Muscle of leg (tissue), 11 donors: ENCODE measurements around the gene TEX53. TPM values are rescaled to one million over a fixed set of nuclear protein-coding genes. Genes with fewer than 3 reads are reported as not detected.
A peak's percentile ranks its signal among the peaks of the same experiment; 100 is the strongest.

Source experiments
- DNase-seq: peaks from one replicate; pipeline ENCODE4 v3.0.0; 2013
- H3K27ac ChIP-seq: one replicate; pipeline ENCODE4 v1.5.1; 2013; ENCODE audit warnings: mild to moderate bottlenecking, low read length, control low read depth
- H3K27me3 ChIP-seq: one replicate; pipeline ENCODE4 v1.6.1; 2013; ENCODE audit warnings: low read length; ENCODE audit not compliant: control insufficient read depth, insufficient read depth
- H3K36me3 ChIP-seq: one replicate; pipeline ENCODE4 v1.6.1; 2013; ENCODE audit warnings: low read length; ENCODE audit not compliant: control insufficient read depth, insufficient read depth
- H3K4me1 ChIP-seq: one replicate; pipeline ENCODE4 v1.6.1; 2013; ENCODE audit warnings: low read length; ENCODE audit not compliant: control insufficient read depth, insufficient read depth
- H3K4me3 ChIP-seq: one replicate; pipeline ENCODE4 v1.5.1; 2013; ENCODE audit warnings: low read length, control low read depth
- H3K9me3 ChIP-seq: replicated peaks from 2 replicates; pipeline ENCODE4 v1.6.1; 2013; ENCODE audit warnings: low read depth, low read length; ENCODE audit not compliant: control insufficient read depth
- WGBS: methylation state at CpG from one replicate; pipeline ENCODE4 v1.1.5; 2013; ENCODE audit warnings: missing lambda C conversion rate; ENCODE audit not compliant: insufficient coverage; 5-methylcytosine and 5-hydroxymethylcytosine counted together
- polyA plus RNA-seq, 8 donors: library from polyadenylated mRNA; unstranded; fragments of 120-200 nt; gene quantifications; one replicate each; pipeline versions ENCODE4 v1.2.1 to v1.2.3, GENCODE V29; 2013; ENCODE audit warnings: inconsistent platforms in 1 of 8, low replicate concordance in 1 of 8; ENCODE audit not compliant: insufficient read length in 8 of 8, insufficient read depth in 1 of 8
- total RNA-seq: library from RNA; stranded (reverse); fragments of 120-200 nt; gene quantifications from one replicate; pipeline ENCODE4 v1.2.4, GENCODE V29; 2013

Gene TEX53
- total and polyA plus RNA-seq, 9 donors, result not detected

DNA sequence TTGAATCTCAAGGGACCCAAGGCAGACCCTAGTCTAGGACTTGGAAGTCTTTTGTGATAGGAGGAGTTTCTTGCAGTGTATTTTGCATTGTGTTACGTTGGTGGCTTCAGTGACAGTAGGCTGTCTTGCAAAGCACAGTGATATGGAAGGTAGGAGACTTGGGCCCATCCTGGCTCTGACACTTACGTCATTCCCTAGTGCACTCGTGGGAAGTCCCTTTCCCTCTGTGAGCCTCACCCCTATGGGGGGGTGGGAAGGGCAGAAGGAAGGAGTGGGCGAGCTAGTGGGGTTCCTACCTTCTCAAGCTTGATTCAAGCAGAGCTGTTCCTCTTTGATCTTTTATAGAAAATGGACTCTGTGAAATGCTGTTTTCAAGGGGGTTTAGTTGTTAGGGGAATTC lies 9.2 kb upstream of the TEX53 start:
- 71% methylated on average over 1 of the region's 4 CpGs for WGBS

GRCh38 chr9:114666401-114666800 lies 8.8 kb upstream of the TEX53 start:
- no peaks in the 10 kb centered on the region for H3K9me3 ChIP-seq
- peaks cover 3% of the 10 kb centered on the region for H3K4me1 ChIP-seq
- H3K36me3 ChIP-seq, result no peaks in the 10 kb centered on the region
- peaks cover 14% of the 10 kb centered on the region for H3K27me3 ChIP-seq
- no peak overlapping the region for H3K4me3 ChIP-seq
- 80% methylated on average over 4 of the region's 5 CpGs for WGBS
- no peak overlapping the region for H3K27ac ChIP-seq
- no peak for DNase-seq

More for the DNA sequence above, 9.2 kb upstream of the TEX53 start:
- Histone ChIP-seq H3K27ac (no peak overlapping the region), H3K4me1 (peaks cover 3% of the 10 kb centered on the region), H3K27me3 (peaks cover 13% of the 10 kb centered on the region), H3K9me3 (no peaks in the 10 kb centered on the region), H3K4me3 (no peak overlapping the region), H3K36me3 (no peaks in the 10 kb centered on the region)
- DNase-seq, result no peak

- no CpG with 5 or more reads among the region's 3 CpGs for WGBS
- Histone ChIP-seq H3K36me3 (no peaks in the 10 kb centered on the region), H3K4me1 (peaks cover 3% of the 10 kb centered on the region), H3K9me3 (no peaks in the 10 kb centered on the region), H3K27me3 (peaks cover 14% of the 10 kb centered on the region), H3K4me3 (no peak overlapping the region), H3K27ac (no peak overlapping the region)
- DNase-seq, result no peak
Measured at GRCh38 chr9:114664181-114664580, 6.6 kb upstream of the TEX53 start.

DNA sequence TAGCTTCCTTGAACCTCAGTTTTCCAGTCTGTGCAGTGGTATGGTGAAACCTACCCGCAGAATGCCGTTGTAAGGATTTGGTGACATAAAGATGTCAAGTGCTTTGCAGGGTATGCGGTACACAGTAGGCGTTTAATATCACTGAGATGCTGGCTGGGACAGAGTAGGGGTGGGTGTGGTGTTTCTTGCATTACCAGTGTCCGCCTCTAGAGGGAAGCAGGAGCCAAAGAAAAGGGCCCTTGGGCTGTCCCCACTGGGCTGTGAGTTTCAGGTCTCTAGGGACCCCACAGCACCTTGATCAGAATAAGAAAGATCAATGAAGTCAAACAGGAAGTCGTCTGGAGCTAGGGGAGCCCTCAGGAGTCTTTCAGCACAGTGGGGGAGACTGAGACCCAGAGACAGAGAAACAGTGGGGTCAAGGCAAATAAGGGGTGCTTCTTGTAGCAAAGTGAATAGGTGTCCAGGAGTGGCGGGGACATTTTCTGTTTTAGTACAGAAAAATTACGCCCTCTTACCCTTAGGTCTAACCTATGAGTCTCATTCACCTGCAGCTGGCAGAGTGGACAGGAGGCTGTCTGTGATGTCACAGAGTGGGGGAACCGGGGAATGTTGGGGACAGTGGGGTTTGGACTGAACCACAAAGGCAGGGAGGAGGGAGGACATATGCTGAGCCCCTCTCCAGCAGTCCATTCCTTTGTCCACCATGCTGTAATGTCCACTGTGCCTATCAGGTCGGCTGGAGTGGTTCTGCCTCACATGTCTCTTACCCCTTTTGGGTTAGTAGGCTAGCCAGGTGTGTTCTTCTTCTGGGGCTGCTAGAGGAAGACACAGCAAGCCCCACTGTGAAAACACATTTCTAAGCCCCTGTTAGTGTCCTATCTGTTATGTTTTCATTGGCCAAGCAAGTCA lies 4.7 kb upstream of the TEX53 start:
- Histone ChIP-seq H3K36me3 (no peaks in the 10 kb centered on the region), H3K4me1 (peaks cover 3% of the 10 kb centered on the region), H3K4me3 (no peak overlapping the region), H3K27ac (no peak overlapping the region), H3K9me3 (no peaks in the 10 kb centered on the region), H3K27me3 (peaks cover 12% of the 10 kb centered on the region)
- 14% methylated on average over 3 of the region's 10 CpGs for WGBS
- no peak for DNase-seq

DNA sequence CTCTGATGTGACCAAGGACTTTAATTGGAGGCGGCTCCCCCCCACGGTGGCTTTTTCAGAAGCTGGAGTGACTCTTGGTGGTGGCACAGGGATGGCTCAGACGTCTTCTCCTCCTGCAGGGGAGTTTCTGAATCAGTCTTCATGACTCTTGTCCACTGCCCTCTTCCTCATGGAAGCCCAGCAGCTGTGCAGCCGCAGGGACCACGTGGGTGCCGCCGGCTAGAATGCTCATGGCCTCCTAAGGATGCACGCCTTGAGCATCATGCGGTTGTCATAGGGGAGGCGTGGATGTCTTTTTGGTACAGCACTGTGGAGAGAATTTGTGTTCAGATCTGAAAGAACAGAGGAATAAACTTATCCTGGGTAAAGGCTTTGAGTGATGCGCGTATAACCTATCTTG lies 1.3 kb downstream of the TEX53 start:
- no peak for DNase-seq
- no peaks in the 10 kb centered on the region for H3K9me3 ChIP-seq
- no peak overlapping the region for H3K4me3 ChIP-seq
- H3K27me3 ChIP-seq, result no peaks in the 10 kb centered on the region
- 77% methylated on average over 9 of the region's 12 CpGs for WGBS
- peaks cover 3% of the 10 kb centered on the region for H3K4me1 ChIP-seq
- H3K36me3 ChIP-seq, result no peaks in the 10 kb centered on the region
- no peak overlapping the region for H3K27ac ChIP-seq

DNA sequence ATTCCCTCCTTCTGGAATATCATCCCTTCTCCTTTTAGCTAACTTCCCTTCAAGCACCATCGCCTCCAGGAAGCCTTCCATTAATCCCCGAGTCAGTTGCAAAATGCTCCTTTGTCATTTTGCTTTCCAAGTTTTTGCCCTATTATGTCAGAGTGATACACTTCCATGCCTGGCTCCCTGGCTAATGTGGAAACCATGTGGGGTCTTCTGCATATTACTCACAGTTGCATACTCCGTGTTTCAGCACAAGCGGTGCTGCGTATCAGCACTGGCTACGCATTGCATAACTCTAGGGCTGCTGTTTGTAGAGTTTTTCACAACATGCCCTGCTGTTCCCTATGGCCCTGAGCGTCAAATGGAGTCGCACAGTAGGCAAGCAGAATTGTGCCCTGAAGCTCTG lies 1.9 kb downstream of the TEX53 start:
- no peak for DNase-seq
- no peak overlapping the region for H3K4me3 ChIP-seq
- no peaks in the 10 kb centered on the region for H3K36me3 ChIP-seq
- no peaks in the 10 kb centered on the region for H3K9me3 ChIP-seq
- H3K4me1 ChIP-seq, result peaks cover 3% of the 10 kb centered on the region
- no peaks in the 10 kb centered on the region for H3K27me3 ChIP-seq
- H3K27ac ChIP-seq, result no peak overlapping the region
- 78% methylated on average over 6 of the region's 8 CpGs for WGBS

DNA sequence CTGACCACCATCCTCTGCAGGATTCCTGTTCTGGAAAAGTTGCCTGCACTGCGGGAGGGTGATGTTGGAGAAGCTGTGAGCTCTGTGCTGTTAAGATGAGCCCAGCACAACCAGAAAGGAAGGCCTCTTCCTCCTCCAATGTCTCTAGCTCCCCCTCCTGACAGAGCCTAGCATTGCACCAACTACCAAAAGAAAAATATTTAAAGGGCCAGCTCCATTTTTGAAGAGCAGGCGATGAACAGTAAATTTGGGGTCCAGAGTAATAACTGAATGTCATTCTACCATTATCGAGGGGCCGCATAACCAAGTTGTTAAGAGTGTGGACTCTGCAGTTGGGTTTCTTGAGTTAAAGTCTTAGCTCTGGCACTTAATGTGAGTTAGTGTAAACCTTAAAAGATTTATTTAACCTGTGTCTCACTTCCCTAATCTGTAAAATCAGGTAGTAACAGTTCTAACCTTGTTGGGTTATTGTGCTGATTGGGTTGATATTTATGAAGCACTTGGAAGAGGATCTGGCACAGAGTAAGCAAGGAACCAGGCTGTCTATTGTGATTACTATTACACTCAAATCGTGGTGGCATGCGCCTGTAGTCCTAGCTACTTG lies 3.9 kb downstream of the TEX53 start:
- no peak overlapping the region for H3K4me3 ChIP-seq

DNA sequence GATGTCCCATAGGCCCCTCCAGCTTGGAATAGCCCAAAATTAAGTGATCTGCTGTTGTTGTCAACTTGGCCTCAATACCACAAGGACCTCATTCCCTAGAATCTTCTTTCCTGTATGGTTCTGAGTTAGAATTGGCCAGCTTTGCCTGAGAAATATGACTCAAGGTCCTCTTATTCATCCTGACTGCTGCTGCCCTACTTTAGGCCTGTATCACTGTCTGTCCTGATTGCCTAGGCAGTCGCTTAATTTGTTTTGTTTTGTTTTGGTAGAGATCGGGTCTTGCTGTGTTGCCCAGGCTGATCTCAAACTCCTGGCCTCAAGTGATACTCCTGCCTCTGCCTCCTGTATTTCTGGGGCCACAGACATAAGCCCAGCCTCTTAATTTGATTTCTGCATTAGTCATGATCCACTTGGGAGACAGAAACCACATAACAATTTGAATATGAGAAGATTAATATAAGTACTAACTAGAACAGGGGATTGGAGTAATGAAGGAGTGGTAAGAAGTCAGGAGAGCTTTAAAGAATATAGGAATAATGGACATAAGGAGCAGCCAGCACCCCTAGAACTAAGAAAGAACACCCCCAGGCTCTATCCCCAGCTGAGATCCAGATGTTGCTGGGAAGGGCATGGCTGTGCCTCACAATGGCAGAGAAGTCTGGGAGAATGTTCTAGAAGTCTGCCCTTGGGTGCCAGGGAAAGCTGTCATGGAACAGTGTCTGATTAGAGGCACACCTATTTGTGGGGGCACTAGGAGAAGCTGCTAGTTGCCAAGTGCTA lies 4.6 kb downstream of the TEX53 start:
- Histone ChIP-seq H3K9me3 (no peaks in the 10 kb centered on the region), H3K36me3 (no peaks in the 10 kb centered on the region), H3K27me3 (no peaks in the 10 kb centered on the region), H3K27ac (no peak overlapping the region), H3K4me3 (no peak overlapping the region), H3K4me1 (peaks cover 3% of the 10 kb centered on the region)
- WGBS, result no CpG with 5 or more reads among the region's 2 CpGs
- DNase-seq, result no peak

More for the DNA sequence above, 3.9 kb downstream of the TEX53 start:
- H3K9me3 ChIP-seq, result no peaks in the 10 kb centered on the region
- no peaks in the 10 kb centered on the region for H3K27me3 ChIP-seq
- H3K36me3 ChIP-seq, result no peaks in the 10 kb centered on the region
- peak; percentile 74 for DNase-seq
- H3K4me1 ChIP-seq, result peaks cover 3% of the 10 kb centered on the region
- WGBS, result 90% methylated on average over 2 of the region's 6 CpGs
- H3K27ac ChIP-seq, result no peak overlapping the region

- H3K4me1 ChIP-seq, result no peaks in the 10 kb centered on the region
- no peak for DNase-seq
- no peaks in the 10 kb centered on the region for H3K9me3 ChIP-seq
- H3K27ac ChIP-seq, result no peak overlapping the region
- H3K27me3 ChIP-seq, result no peaks in the 10 kb centered on the region
- peaks cover 29% of the 10 kb centered on the region for H3K36me3 ChIP-seq
- no peak overlapping the region for H3K4me3 ChIP-seq
- WGBS, result 76% methylated on average over 4 of the region's 5 CpGs
Measured at GRCh38 chr9:114643896-114644295, 13.7 kb downstream of the TEX53 start.

DNA sequence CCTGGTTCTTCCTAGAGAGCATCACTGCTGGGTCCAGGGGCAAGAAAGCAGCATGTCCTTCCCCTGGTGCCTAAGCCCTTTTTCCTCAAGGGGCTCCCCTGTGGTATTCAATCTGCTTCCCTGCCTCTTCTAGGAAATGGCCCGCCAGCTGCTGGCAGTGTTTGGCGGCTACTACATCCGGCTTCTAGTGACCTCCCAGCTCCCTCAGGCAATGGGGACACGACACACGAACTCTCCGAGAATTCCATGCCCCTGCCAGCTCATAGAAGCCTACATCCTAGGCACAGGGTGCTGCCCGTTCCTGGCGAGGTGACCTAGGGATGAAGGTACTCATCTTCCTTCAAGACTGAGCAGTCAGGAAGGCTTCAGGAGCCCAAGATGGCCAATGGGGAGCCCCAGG lies 14.6 kb downstream of the TEX53 start:
- no peak for DNase-seq
- WGBS, result 86% methylated on average over 8 of the region's 8 CpGs

More for the DNA sequence above, 14.6 kb downstream of the TEX53 start:
- Histone ChIP-seq H3K27me3 (no peaks in the 10 kb centered on the region), H3K27ac (no peak overlapping the region), H3K4me1 (no peaks in the 10 kb centered on the region), H3K9me3 (no peaks in the 10 kb centered on the region), H3K36me3 (peaks cover 35% of the 10 kb centered on the region), H3K4me3 (no peak overlapping the region)
